Measurements from ENCODE around the gene MAP6D1. TPM values are rescaled to one million over a fixed set of nuclear protein-coding genes. Genes with fewer than 3 reads are reported as not detected.

The MAP6D1 gene
- polyA plus RNA-seq, 1 experiment = 3.9 TPM

- Histone ChIP-seq H3K27me3 (ENCODE audit: control insufficient read depth, insufficient read depth, low read length) (no peaks in the 10 kb centered on the region), H3K4me3 (ENCODE audit: low read depth, low read length) (peak overlapping the region; percentile 67), H3K36me3 (ENCODE audit: control insufficient read depth, insufficient read depth, low read length) (peaks cover 1% of the 10 kb centered on the region; the same call in 1 of the 2 replicates)
- DNase-seq (ENCODE audit: low read depth) = no peak
- CTCF ChIA-PET = interaction anchor here (0.9 to 4.3 kb wide), 3 partner anchors 18 to 60 kb away, joined by 3 to 24 read pairs (median 4); partner anchors contain the start of gene PARL
- TF ChIP-seq CTCF (IDR thresholded peaks at IDR 0.05; ENCODE audit: insufficient read depth, low read depth, low read length) = peak; percentile 16; the same call in 1 of the 2 replicates
- POLR2A ChIA-PET = no interaction called here
These were observed 469 bp downstream of the MAP6D1 start for GRCh38 chr3:183824761-183825455.

GRCh38 chr3:183823963-183824362 lies 1.4 kb downstream of the MAP6D1 start:
- no peak for DNase-seq (ENCODE audit: low read depth)
- Histone ChIP-seq H3K4me3 (ENCODE audit: low read depth, low read length) (no peak overlapping the region), H3K36me3 (ENCODE audit: control insufficient read depth, insufficient read depth, low read length) (peaks cover 1% of the 10 kb centered on the region; the same call in 1 of the 2 replicates), H3K27me3 (ENCODE audit: control insufficient read depth, insufficient read depth, low read length) (no peaks in the 10 kb centered on the region)
- POLR2A ChIA-PET = interaction anchor here (0.7 kb wide), 1 partner anchor 58 kb away, joined by 4 read pairs; no protein-coding TSS in a partner anchor
- CTCF ChIA-PET = interaction anchor here (4.3 kb wide), 1 partner anchor 61 kb away, joined by 24 read pairs; the partner anchor contains the start of gene PARL
- TF ChIP-seq CTCF (IDR thresholded peaks at IDR 0.05; ENCODE audit: insufficient read depth, low read depth, low read length) = no peak

- Histone ChIP-seq H3K4me3 (ENCODE audit: low read depth, low read length) (no peak overlapping the region), H3K36me3 (ENCODE audit: control insufficient read depth, insufficient read depth, low read length) (no peaks in the 10 kb centered on the region; the same call in 1 of the 2 replicates), H3K27me3 (ENCODE audit: control insufficient read depth, insufficient read depth, low read length) (no peaks in the 10 kb centered on the region)
- POLR2A ChIA-PET = no interaction called here
- no peak for TF ChIP-seq CTCF (IDR thresholded peaks at IDR 0.05; ENCODE audit: insufficient read depth, low read depth, low read length)
- CTCF ChIA-PET = interaction anchor here (1.2 to 1.9 kb wide), 2 partner anchors 62 to 466 kb away, joined by 4 to 5 read pairs; partner anchors contain the start of gene PARL
- no peak for DNase-seq (ENCODE audit: low read depth)
These were observed 2.7 kb downstream of the MAP6D1 start for GRCh38 chr3:183822631-183823030.

- POLR2A ChIA-PET = no interaction called here
- Histone ChIP-seq H3K27me3 (ENCODE audit: control insufficient read depth, insufficient read depth, low read length) (no peaks in the 10 kb centered on the region), H3K4me3 (ENCODE audit: low read depth, low read length) (no peak overlapping the region), H3K36me3 (ENCODE audit: control insufficient read depth, insufficient read depth, low read length) (no peaks in the 10 kb centered on the region; the same call in none of the 2 replicates)
- CTCF ChIA-PET = no interaction called here
- no peak for TF ChIP-seq CTCF (IDR thresholded peaks at IDR 0.05; ENCODE audit: insufficient read depth, low read depth, low read length)
- DNase-seq (ENCODE audit: low read depth) = no peak
These were observed 5.5 kb downstream of the MAP6D1 start for GRCh38 chr3:183819831-183820230.

- no peak for DNase-seq (ENCODE audit: low read depth)
- TF ChIP-seq CTCF (IDR thresholded peaks at IDR 0.05; ENCODE audit: insufficient read depth, low read depth, low read length) = no peak
- CTCF ChIA-PET = no interaction called here
- Histone ChIP-seq H3K36me3 (ENCODE audit: control insufficient read depth, insufficient read depth, low read length) (no peaks in the 10 kb centered on the region; the same call in none of the 2 replicates), H3K4me3 (ENCODE audit: low read depth, low read length) (no peak overlapping the region), H3K27me3 (ENCODE audit: control insufficient read depth, insufficient read depth, low read length) (no peaks in the 10 kb centered on the region)
- POLR2A ChIA-PET = no interaction called here
These were observed 6.4 kb downstream of the MAP6D1 start for GRCh38 chr3:183818706-183819624.
